ENCODE results near the gene ACTR8. TPM values are rescaled to one million over a fixed set of nuclear protein-coding genes. Genes with fewer than 3 reads are reported as not detected.
"Not testable (repeated sequence)": the region's sequence is repeated elsewhere in the genome, so short reads cannot be mapped to it uniquely, and the experiment has no call there.

The ACTR8 gene
- 10 to 100 TPM; 23.0 to 47.3 (median 35.2) TPM for total RNA-seq
- 37.1 TPM for total RNA-seq (2013)
- total RNA-seq: 11.1 to 63.5 (median 33.7) reads per million in 29 experiments

GRCh38 chr3:53881691-53882593, at the start of gene ACTR8:
Gene ACTR8, minus strand, starts transcription at chr3:53882152. Its CDS starts 51 bp downstream, at chr3:53882101.
- Histone ChIP-seq H3K27ac (ENCODE audit: low read length) (peak within 1 kb of the TSS; percentile 78), H3K27me3 (replicated peaks in 1 of 2; ENCODE audit: control insufficient read depth in 2 of 2, extremely low read depth in 1 of 2, insufficient read depth in 2 of 2, low read length in 1 of 2) (no peaks in the 10 kb centered on the region), H3K4me3 (ENCODE audit: control insufficient read depth in 1 of 2, extremely low read depth in 1 of 2, low read length in 1 of 2) (peak within 1 kb of the TSS; percentile 79 to 90), H3K9me3 (no peaks in the 10 kb centered on the region), H3K4me1 (ENCODE audit: control insufficient read depth in 1 of 2, extremely low read depth in 1 of 2, insufficient read depth in 2 of 2, low read length in 2 of 2) (peaks cover 15 to 18% of the 10 kb centered on the region in 2 experiments), H3K36me3 (ENCODE audit: control insufficient read depth in 2 of 2, extremely low read depth in 1 of 2, insufficient read depth in 1 of 2, low read length in 1 of 2) (peaks cover 0 to 50% of the 10 kb centered on the region in 2 donors)
- ChIA-PET POLR2A (interaction anchor here in 1 of 2 donors (0.6 to 1.0 kb wide), 3 partner anchors 9 to 19 kb away, joined by 3 to 7 read pairs (median 3); partner anchors contain the start of gene SELENOK), CTCF (interaction anchor here in 1 of 2 donors (2.5 kb wide), 1 partner anchor 9 kb away, joined by 14 read pairs; the partner anchor contains the start of gene SELENOK)
- H3K27ac Mint-ChIP-seq: peak within 1 kb of the TSS; percentile 98 to 100
- WGBS (ENCODE audit: insufficient coverage): 2% methylated on average over 41 of the region's 65 CpGs
- H3K27me3 Mint-ChIP-seq: no peaks in the 10 kb centered on the region
- DNase-seq (peak; percentile 58 to 89 (median 78)), ATAC-seq (replicated peaks in 1 of 4) (peak; percentile 88 to 94 (median 92))
- H3K4me3 Mint-ChIP-seq: peak within 1 kb of the TSS; percentile 95 to 100 (median 99)
- H3K4me1 Mint-ChIP-seq: peaks cover 33 to 40% (median 35%) of the 10 kb centered on the region in 3 donors
- H3K36me3 Mint-ChIP-seq: peaks cover 35% of the 10 kb centered on the region
- no peaks in the 10 kb centered on the region for H3K9me3 Mint-ChIP-seq

GRCh38 chr3:53927208-53927872, 45.4 kb upstream of the ACTR8 start:
- H3K36me3 ChIP-seq (ENCODE audit: control insufficient read depth in 2 of 2, extremely low read depth in 1 of 2, insufficient read depth in 1 of 2, low read length in 1 of 2); POLR2A ChIA-PET; H3K4me3 Mint-ChIP-seq; H3K4me3 ChIP-seq (ENCODE audit: control insufficient read depth in 1 of 2, extremely low read depth in 1 of 2, low read length in 1 of 2); ATAC-seq (replicated peaks in 1 of 4); H3K9me3 ChIP-seq; CTCF ChIA-PET; H3K27ac ChIP-seq (ENCODE audit: low read length); H3K27ac Mint-ChIP-seq; H3K36me3 Mint-ChIP-seq; H3K9me3 Mint-ChIP-seq; H3K4me1 ChIP-seq (ENCODE audit: control insufficient read depth in 1 of 2, extremely low read depth in 1 of 2, insufficient read depth in 2 of 2, low read length in 2 of 2); DNase-seq; H3K27me3 ChIP-seq (replicated peaks in 1 of 2; ENCODE audit: control insufficient read depth in 2 of 2, extremely low read depth in 1 of 2, insufficient read depth in 2 of 2, low read length in 1 of 2); H3K4me1 Mint-ChIP-seq: not testable (repeated sequence)
- WGBS (ENCODE audit: insufficient coverage): 91% methylated on average over 12 of the region's 30 CpGs
- peaks cover 6 to 10% of the 10 kb centered on the region in 2 donors for H3K27me3 Mint-ChIP-seq

DNA sequence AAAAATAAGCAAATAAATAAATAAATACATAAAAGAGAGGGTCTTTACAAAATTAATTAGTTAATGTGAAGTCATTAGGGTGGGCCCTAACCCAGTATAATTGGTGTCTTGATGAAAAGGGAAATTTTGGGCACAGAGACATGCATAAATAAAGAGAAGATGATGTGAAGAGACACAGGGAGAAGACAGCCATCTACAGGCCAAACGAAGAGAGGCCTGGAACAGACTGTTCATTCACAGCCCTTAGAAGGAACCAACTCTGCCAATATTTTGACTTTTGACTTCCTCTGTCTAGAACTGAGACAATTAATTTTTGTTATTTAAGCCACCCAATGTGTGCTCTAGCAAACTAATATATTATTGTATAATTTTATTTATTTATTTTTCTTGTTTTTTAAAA, 39.3 kb upstream of the ACTR8 start:
- no CpG with 5 or more reads among the region's 1 CpG for WGBS (ENCODE audit: insufficient coverage)
- POLR2A ChIA-PET: no interaction called here
- H3K4me3 ChIP-seq (ENCODE audit: control insufficient read depth in 1 of 2, extremely low read depth in 1 of 2, low read length in 1 of 2): no peak overlapping the region
- no peak overlapping the region for H3K27ac ChIP-seq (ENCODE audit: low read length)
- ATAC-seq (replicated peaks in 1 of 4): peak in 1 of 4 experiments; percentile 61
- no peaks in the 10 kb centered on the region for H3K9me3 ChIP-seq
- Mint-ChIP-seq H3K4me3 (no peak overlapping the region), H3K4me1 (no peaks in the 10 kb centered on the region), H3K27me3 (peaks cover 19 to 25% of the 10 kb centered on the region in 2 donors), H3K27ac (no peak overlapping the region), H3K36me3 (peaks cover 3% of the 10 kb centered on the region), H3K9me3 (peaks cover 3 to 12% (median 4%) of the 10 kb centered on the region in 3 donors)
- H3K27me3 ChIP-seq (replicated peaks in 1 of 2; ENCODE audit: control insufficient read depth in 2 of 2, extremely low read depth in 1 of 2, insufficient read depth in 2 of 2, low read length in 1 of 2): peaks cover 3 to 8% of the 10 kb centered on the region in 2 experiments
- H3K36me3 ChIP-seq (ENCODE audit: control insufficient read depth in 2 of 2, extremely low read depth in 1 of 2, insufficient read depth in 1 of 2, low read length in 1 of 2): no peaks in the 10 kb centered on the region
- CTCF ChIA-PET: interaction anchor here (0.6 kb wide), 2 partner anchors 14 to 16 kb away, joined by 3 to 5 read pairs; no protein-coding TSS in a partner anchor
- peak in 2 of 35 experiments; percentile 3 to 31 for DNase-seq
- no peaks in the 10 kb centered on the region for H3K4me1 ChIP-seq (ENCODE audit: control insufficient read depth in 1 of 2, extremely low read depth in 1 of 2, insufficient read depth in 2 of 2, low read length in 2 of 2)

DNA sequence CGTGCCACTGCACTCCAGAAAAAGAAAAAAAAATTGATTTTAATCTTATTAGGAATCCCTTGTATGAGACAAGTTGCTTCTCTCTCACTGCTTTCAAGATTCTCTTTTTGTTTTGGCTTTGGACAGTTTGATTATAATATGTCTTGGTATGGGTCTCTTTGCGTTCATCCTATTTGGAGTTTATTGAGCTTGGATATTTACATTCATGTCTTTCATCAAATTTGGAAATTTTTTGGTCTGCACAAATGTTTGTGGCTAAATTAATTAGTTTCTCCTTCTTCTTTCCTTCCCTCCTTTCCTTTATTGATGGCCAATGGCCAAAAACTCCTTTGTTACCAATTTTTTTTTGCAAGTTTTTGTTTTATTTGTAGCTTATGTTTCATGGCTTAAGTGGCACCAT, 37.8 kb upstream of the ACTR8 start:
- Mint-ChIP-seq H3K4me3 (no peak overlapping the region), H3K36me3 (peaks cover 3% of the 10 kb centered on the region), H3K4me1 (no peaks in the 10 kb centered on the region), H3K27ac (no peak overlapping the region), H3K9me3 (peaks cover 0 to 12% (median 3%) of the 10 kb centered on the region in 3 donors), H3K27me3 (peaks cover 25 to 28% of the 10 kb centered on the region in 2 donors)
- no CpG with 5 or more reads among the region's 2 CpGs for WGBS (ENCODE audit: insufficient coverage)
- ChIA-PET POLR2A (interaction anchor here in 1 of 2 donors (0.7 kb wide), 1 partner anchor 600 kb away, joined by 16 read pairs; no protein-coding TSS in a partner anchor), CTCF (no interaction called here)
- H3K4me3 ChIP-seq (ENCODE audit: control insufficient read depth in 1 of 2, extremely low read depth in 1 of 2, low read length in 1 of 2): no peak overlapping the region
- no peaks in the 10 kb centered on the region for H3K9me3 ChIP-seq
- no peaks in the 10 kb centered on the region for H3K36me3 ChIP-seq (ENCODE audit: control insufficient read depth in 2 of 2, extremely low read depth in 1 of 2, insufficient read depth in 1 of 2, low read length in 1 of 2)
- no peaks in the 10 kb centered on the region for H3K4me1 ChIP-seq (ENCODE audit: control insufficient read depth in 1 of 2, extremely low read depth in 1 of 2, insufficient read depth in 2 of 2, low read length in 2 of 2)
- no peak overlapping the region for H3K27ac ChIP-seq (ENCODE audit: low read length)
- H3K27me3 ChIP-seq (replicated peaks in 1 of 2; ENCODE audit: control insufficient read depth in 2 of 2, extremely low read depth in 1 of 2, insufficient read depth in 2 of 2, low read length in 1 of 2): peaks cover 3 to 8% of the 10 kb centered on the region in 2 experiments
- DNase-seq (no peak), ATAC-seq (replicated peaks in 1 of 4) (no peak)

GRCh38 chr3:53913401-53913800, 31.4 kb upstream of the ACTR8 start:
- ATAC-seq (replicated peaks in 1 of 4): no peak
- H3K4me1 ChIP-seq (ENCODE audit: control insufficient read depth in 1 of 2, extremely low read depth in 1 of 2, insufficient read depth in 2 of 2, low read length in 2 of 2): no peaks in the 10 kb centered on the region
- no peak overlapping the region for H3K4me3 ChIP-seq (ENCODE audit: control insufficient read depth in 1 of 2, extremely low read depth in 1 of 2, low read length in 1 of 2)
- H3K36me3 Mint-ChIP-seq: no peaks in the 10 kb centered on the region
- H3K27me3 ChIP-seq (replicated peaks in 1 of 2; ENCODE audit: control insufficient read depth in 2 of 2, extremely low read depth in 1 of 2, insufficient read depth in 2 of 2, low read length in 1 of 2): peaks cover 5 to 8% of the 10 kb centered on the region in 2 experiments
- CTCF ChIA-PET: no interaction called here
- H3K36me3 ChIP-seq (ENCODE audit: control insufficient read depth in 2 of 2, extremely low read depth in 1 of 2, insufficient read depth in 1 of 2, low read length in 1 of 2): no peaks in the 10 kb centered on the region
- no peak for DNase-seq
- no peaks in the 10 kb centered on the region for H3K4me1 Mint-ChIP-seq
- POLR2A ChIA-PET: no interaction called here
- no peak overlapping the region for H3K27ac Mint-ChIP-seq
- peaks cover 41 to 43% of the 10 kb centered on the region in 2 donors for H3K27me3 Mint-ChIP-seq
- H3K4me3 Mint-ChIP-seq: no peak overlapping the region
- 100% methylated on average over 2 of the region's 8 CpGs for WGBS (ENCODE audit: insufficient coverage)
- H3K9me3 ChIP-seq: no peaks in the 10 kb centered on the region
- no peak overlapping the region for H3K27ac ChIP-seq (ENCODE audit: low read length)
- peaks cover 0 to 3% (median 0%) of the 10 kb centered on the region in 3 donors for H3K9me3 Mint-ChIP-seq

GRCh38 chr3:53902711-53903110, 20.8 kb upstream of the ACTR8 start:
- Histone ChIP-seq H3K27ac (ENCODE audit: low read length) (no peak overlapping the region), H3K4me1 (ENCODE audit: control insufficient read depth in 1 of 2, extremely low read depth in 1 of 2, insufficient read depth in 2 of 2, low read length in 2 of 2) (no peaks in the 10 kb centered on the region), H3K27me3 (replicated peaks in 1 of 2; ENCODE audit: control insufficient read depth in 2 of 2, extremely low read depth in 1 of 2, insufficient read depth in 2 of 2, low read length in 1 of 2) (peaks cover 2 to 6% of the 10 kb centered on the region in 2 experiments), H3K4me3 (ENCODE audit: control insufficient read depth in 1 of 2, extremely low read depth in 1 of 2, low read length in 1 of 2) (no peak overlapping the region), H3K9me3 (no peaks in the 10 kb centered on the region), H3K36me3 (ENCODE audit: control insufficient read depth in 2 of 2, extremely low read depth in 1 of 2, insufficient read depth in 1 of 2, low read length in 1 of 2) (no peaks in the 10 kb centered on the region)
- Mint-ChIP-seq H3K9me3 (peaks cover 0 to 3% (median 2%) of the 10 kb centered on the region in 3 donors), H3K36me3 (no peaks in the 10 kb centered on the region), H3K27me3 (peaks cover 32 to 34% of the 10 kb centered on the region in 2 donors), H3K4me1 (no peaks in the 10 kb centered on the region), H3K27ac (no peak overlapping the region), H3K4me3 (no peak overlapping the region)
- no CpG with 5 or more reads among the region's 5 CpGs for WGBS (ENCODE audit: insufficient coverage)
- ChIA-PET POLR2A (no interaction called here), CTCF (no interaction called here)
- DNase-seq: no peak
- ATAC-seq (replicated peaks in 1 of 4): no peak
